Measurements from ENCODE around the gene GNRH2.
"Not testable (repeated sequence)": the region's sequence is repeated elsewhere in the genome, so short reads cannot be mapped to it uniquely, and the experiment has no call there.

GNRH2 gene

GRCh38 chr20:3073251-3073643 is 29.8 kb downstream of the GNRH2 start:
- not testable (repeated sequence) for DNase-seq (ENCODE audit: low spot score)

GRCh38 chr20:3074812-3075211 is 31.4 kb downstream of the GNRH2 start:
- DNase-seq (ENCODE audit: low spot score) = no peak

GRCh38 chr20:3075315-3075714 is 31.9 kb downstream of the GNRH2 start:
- not testable (repeated sequence) for DNase-seq (ENCODE audit: low spot score)

- DNase-seq (ENCODE audit: low spot score) = no peak
Observed at GRCh38 chr20:3077618-3078134, 34.3 kb downstream of the GNRH2 start.

- DNase-seq (ENCODE audit: low spot score) = peak; percentile 92
Observed at GRCh38 chr20:3080939-3081388, 37.5 kb downstream of the GNRH2 start.

- DNase-seq (ENCODE audit: low spot score) = no peak
Observed at GRCh38 chr20:3081641-3082040, 38.2 kb downstream of the GNRH2 start.

- peak; percentile 64 for DNase-seq (ENCODE audit: low spot score)
Observed at GRCh38 chr20:3082306-3082951, 39.0 kb downstream of the GNRH2 start.

- no peak for DNase-seq (ENCODE audit: low spot score)
Observed at GRCh38 chr20:3082955-3083952, 39.8 kb downstream of the GNRH2 start.

GRCh38 chr20:3084283-3084985 is 41.0 kb downstream of the GNRH2 start, which contains the start of gene AVP:
Gene AVP, minus strand, starts transcription at chr20:3084724. Its CDS starts 50 bp downstream, at chr20:3084674.
- no peak for DNase-seq (ENCODE audit: low spot score)

- DNase-seq (ENCODE audit: low spot score) = no peak
Observed at GRCh38 chr20:3084986-3085360, 41.6 kb downstream of the GNRH2 start.

GRCh38 chr20:3085571-3086072 is 42.2 kb downstream of the GNRH2 start:
- DNase-seq (ENCODE audit: low spot score) = no peak

GRCh38 chr20:3088031-3088430 is 44.6 kb downstream of the GNRH2 start:
- DNase-seq (ENCODE audit: low spot score) = no peak

GRCh38 chr20:3090565-3090964 is 47.1 kb downstream of the GNRH2 start:
- no peak for DNase-seq (ENCODE audit: low spot score)

GRCh38 chr20:3092611-3093379 is 49.4 kb downstream of the GNRH2 start:
- no peak for DNase-seq (ENCODE audit: low spot score)

- no peak for DNase-seq (ENCODE audit: low spot score)
Observed at GRCh38 chr20:3093861-3094361, 50.5 kb downstream of the GNRH2 start.

GRCh38 chr20:3094848-3095629 is 51.6 kb downstream of the GNRH2 start:
- no peak for DNase-seq (ENCODE audit: low spot score)
